ENCODE data around the gene SLC9A6.

The SLC9A6 gene

DNA sequence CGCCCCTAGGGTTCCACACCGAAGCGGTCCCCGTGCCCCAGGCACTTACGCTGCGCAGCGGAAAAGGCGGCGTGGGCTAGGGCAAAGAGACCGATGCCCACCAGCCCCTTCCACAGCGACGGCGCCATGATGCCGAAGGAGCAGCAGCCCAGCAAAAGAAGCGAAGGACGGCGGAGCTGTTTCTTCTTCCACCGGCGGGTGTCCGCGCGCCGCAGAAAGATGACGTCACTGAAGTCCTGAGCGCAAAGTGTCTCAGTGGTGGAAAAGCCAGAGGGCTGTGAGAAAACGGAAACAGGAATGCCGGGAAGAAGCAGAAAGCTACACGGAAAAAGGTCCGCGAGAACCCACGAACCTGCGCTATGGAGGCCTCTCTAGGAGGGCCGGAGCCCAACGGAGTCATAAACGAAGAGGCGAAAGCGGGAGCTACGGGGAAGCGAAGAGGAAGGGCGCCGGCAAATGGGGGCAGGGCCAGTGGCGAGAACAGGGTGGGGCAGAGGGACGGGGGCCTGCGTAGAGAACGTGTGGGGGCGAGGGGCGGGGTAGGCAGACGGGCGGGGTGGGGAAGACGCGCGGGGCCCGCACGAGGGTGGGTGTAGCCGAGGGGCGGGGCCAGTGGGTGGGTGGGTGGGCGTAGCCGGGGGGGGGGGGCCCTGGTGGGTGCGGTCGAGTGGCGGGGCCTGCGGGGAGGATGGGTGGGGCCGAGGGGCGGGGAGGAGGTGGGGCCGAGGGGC is 11.5 kb upstream of the SLC9A6 start, which contains the start of gene MMGT1 (continued):
- peak; percentile 13; the same call in 1 of the 2 replicates for TF ChIP-seq ZNF223 (tag by site-specific recombination; IDR thresholded peaks at IDR 0.05)
- TF ChIP-seq ZNF132 (tag by site-specific recombination; IDR thresholded peaks at IDR 0.05; ENCODE audit: borderline replicate concordance) = no peak
- TF ChIP-seq ZNF548 (tag by site-specific recombination; IDR thresholded peaks at IDR 0.05) = no peak
- no peak for TF ChIP-seq SCRT1 (tag by site-specific recombination; IDR thresholded peaks at IDR 0.05; ENCODE audit: borderline replicate concordance)
- no peak for TF ChIP-seq ZNF544 (tag by site-specific recombination; IDR thresholded peaks at IDR 0.05)
- no peak for TF ChIP-seq MZF1 (tag by site-specific recombination; IDR thresholded peaks at IDR 0.05; ENCODE audit: borderline replicate concordance)
- TF ChIP-seq, protein P1, sequence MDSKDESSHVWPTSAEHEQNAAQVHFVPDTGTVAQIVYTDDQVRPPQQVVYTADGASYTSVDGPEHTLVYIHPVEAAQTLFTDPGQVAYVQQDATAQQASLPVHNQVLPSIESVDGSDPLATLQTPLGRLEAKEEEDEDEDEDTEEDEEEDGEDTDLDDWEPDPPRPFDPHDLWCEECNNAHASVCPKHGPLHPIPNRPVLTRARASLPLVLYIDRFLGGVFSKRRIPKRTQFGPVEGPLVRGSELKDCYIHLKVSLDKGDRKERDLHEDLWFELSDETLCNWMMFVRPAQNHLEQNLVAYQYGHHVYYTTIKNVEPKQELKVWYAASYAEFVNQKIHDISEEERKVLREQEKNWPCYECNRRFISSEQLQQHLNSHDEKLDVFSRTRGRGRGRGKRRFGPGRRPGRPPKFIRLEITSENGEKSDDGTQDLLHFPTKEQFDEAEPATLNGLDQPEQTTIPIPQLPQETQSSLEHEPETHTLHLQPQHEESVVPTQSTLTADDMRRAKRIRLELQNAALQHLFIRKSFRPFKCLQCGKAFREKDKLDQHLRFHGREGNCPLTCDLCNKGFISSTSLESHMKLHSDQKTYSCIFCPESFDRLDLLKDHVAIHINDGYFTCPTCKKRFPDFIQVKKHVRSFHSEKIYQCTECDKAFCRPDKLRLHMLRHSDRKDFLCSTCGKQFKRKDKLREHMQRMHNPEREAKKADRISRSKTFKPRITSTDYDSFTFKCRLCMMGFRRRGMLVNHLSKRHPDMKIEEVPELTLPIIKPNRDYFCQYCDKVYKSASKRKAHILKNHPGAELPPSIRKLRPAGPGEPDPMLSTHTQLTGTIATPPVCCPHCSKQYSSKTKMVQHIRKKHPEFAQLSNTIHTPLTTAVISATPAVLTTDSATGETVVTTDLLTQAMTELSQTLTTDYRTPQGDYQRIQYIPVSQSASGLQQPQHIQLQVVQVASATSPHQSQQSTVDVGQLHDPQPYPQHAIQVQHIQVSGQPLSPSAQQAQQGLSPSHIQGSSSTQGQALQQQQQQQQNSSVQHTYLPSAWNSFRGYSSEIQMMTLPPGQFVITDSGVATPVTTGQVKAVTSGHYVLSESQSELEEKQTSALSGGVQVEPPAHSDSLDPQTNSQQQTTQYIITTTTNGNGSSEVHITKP (tag by site-specific recombination; IDR thresholded peaks at IDR 0.05) = no peak
- TF ChIP-seq, protein P2, sequence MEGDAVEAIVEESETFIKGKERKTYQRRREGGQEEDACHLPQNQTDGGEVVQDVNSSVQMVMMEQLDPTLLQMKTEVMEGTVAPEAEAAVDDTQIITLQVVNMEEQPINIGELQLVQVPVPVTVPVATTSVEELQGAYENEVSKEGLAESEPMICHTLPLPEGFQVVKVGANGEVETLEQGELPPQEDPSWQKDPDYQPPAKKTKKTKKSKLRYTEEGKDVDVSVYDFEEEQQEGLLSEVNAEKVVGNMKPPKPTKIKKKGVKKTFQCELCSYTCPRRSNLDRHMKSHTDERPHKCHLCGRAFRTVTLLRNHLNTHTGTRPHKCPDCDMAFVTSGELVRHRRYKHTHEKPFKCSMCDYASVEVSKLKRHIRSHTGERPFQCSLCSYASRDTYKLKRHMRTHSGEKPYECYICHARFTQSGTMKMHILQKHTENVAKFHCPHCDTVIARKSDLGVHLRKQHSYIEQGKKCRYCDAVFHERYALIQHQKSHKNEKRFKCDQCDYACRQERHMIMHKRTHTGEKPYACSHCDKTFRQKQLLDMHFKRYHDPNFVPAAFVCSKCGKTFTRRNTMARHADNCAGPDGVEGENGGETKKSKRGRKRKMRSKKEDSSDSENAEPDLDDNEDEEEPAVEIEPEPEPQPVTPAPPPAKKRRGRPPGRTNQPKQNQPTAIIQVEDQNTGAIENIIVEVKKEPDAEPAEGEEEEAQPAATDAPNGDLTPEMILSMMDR (tag by site-specific recombination; IDR thresholded peaks at IDR 0.05) = peak; percentile 69
- TF ChIP-seq BCL11B (tag by site-specific recombination; IDR thresholded peaks at IDR 0.05; ENCODE audit: low read depth) = no peak
- no peak for TF ChIP-seq ZNF530 (tag by site-specific recombination; IDR thresholded peaks at IDR 0.05; ENCODE audit: low read depth)
- peak; percentile 86 for TF ChIP-seq ZNF394 (tag by site-specific recombination; IDR thresholded peaks at IDR 0.05; ENCODE audit: borderline replicate concordance)
- 0 out of 2 replicates have a peak, but pooled peaks have one; percentile 4 for TF ChIP-seq PRDM1 (tag by site-specific recombination; IDR thresholded peaks at IDR 0.05)
- TF ChIP-seq, protein P3, sequence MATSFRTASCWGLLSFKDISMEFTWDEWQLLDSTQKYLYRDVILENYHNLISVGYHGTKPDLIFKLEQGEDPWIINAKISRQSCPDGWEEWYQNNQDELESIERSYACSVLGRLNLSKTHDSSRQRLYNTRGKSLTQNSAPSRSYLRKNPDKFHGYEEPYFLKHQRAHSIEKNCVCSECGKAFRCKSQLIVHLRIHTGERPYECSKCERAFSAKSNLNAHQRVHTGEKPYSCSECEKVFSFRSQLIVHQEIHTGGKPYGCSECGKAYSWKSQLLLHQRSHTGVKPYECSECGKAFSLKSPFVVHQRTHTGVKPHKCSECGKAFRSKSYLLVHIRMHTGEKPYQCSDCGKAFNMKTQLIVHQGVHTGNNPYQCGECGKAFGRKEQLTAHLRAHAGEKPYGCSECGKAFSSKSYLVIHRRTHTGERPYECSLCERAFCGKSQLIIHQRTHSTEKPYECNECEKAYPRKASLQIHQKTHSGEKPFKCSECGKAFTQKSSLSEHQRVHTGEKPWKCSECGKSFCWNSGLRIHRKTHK (tag by site-specific recombination; IDR thresholded peaks at IDR 0.05) = no peak
- TF ChIP-seq, protein P4, sequence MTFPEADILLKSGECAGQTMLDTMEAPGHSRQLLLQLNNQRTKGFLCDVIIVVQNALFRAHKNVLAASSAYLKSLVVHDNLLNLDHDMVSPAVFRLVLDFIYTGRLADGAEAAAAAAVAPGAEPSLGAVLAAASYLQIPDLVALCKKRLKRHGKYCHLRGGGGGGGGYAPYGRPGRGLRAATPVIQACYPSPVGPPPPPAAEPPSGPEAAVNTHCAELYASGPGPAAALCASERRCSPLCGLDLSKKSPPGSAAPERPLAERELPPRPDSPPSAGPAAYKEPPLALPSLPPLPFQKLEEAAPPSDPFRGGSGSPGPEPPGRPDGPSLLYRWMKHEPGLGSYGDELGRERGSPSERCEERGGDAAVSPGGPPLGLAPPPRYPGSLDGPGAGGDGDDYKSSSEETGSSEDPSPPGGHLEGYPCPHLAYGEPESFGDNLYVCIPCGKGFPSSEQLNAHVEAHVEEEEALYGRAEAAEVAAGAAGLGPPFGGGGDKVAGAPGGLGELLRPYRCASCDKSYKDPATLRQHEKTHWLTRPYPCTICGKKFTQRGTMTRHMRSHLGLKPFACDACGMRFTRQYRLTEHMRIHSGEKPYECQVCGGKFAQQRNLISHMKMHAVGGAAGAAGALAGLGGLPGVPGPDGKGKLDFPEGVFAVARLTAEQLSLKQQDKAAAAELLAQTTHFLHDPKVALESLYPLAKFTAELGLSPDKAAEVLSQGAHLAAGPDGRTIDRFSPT (tag by site-specific recombination; IDR thresholded peaks at IDR 0.05) = no peak; the same call in 1 of the 2 replicates
- TF ChIP-seq ZNF324 (tag by site-specific recombination; IDR thresholded peaks at IDR 0.05) = peak; percentile 81; the same call in 1 of the 2 replicates
- TF ChIP-seq ZNF664 (tag by site-specific recombination; IDR thresholded peaks at IDR 0.05) = no peak
- no peak for TF ChIP-seq ZNF112 (tag by site-specific recombination; IDR thresholded peaks at IDR 0.05)
- TF ChIP-seq ZNF404 (tag by site-specific recombination; IDR thresholded peaks at IDR 0.05) = no peak
- no peak for TF ChIP-seq ZNF658 (tag by site-specific recombination; IDR thresholded peaks at IDR 0.05)
- TF ChIP-seq SCRT2 (tag by site-specific recombination; IDR thresholded peaks at IDR 0.05) = no peak
- TF ChIP-seq, protein P5, sequence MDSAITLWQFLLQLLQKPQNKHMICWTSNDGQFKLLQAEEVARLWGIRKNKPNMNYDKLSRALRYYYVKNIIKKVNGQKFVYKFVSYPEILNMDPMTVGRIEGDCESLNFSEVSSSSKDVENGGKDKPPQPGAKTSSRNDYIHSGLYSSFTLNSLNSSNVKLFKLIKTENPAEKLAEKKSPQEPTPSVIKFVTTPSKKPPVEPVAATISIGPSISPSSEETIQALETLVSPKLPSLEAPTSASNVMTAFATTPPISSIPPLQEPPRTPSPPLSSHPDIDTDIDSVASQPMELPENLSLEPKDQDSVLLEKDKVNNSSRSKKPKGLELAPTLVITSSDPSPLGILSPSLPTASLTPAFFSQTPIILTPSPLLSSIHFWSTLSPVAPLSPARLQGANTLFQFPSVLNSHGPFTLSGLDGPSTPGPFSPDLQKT (IDR thresholded peaks at IDR 0.05; ENCODE audit: borderline replicate concordance, low read depth, low read length) = no peak
- peak; percentile 53; the same call in 1 of the 2 replicates for TF ChIP-seq ZIC2 (tag by site-specific recombination; IDR thresholded peaks at IDR 0.05)
- TF ChIP-seq ZNF391 (tag by site-specific recombination; IDR thresholded peaks at IDR 0.05; ENCODE audit: borderline replicate concordance, low read depth) = peak; percentile 41; the same call in 1 of the 2 replicates
- TF ChIP-seq ZNF510 (tag by site-specific recombination; IDR thresholded peaks at IDR 0.05; ENCODE audit: insufficient replicate concordance) = no peak
- TF ChIP-seq ZNF830 (tag by site-specific recombination; IDR thresholded peaks at IDR 0.05; ENCODE audit: low read depth) = no peak
- TF ChIP-seq ZNF341 (tag by site-specific recombination; IDR thresholded peaks at IDR 0.05; ENCODE audit: low read depth) = peak; percentile 89
- no peak for TF ChIP-seq ZNF169 (tag by site-specific recombination; IDR thresholded peaks at IDR 0.05)
- no peak for TF ChIP-seq ZNF707 (tag by site-specific recombination; IDR thresholded peaks at IDR 0.05)
- no peak for TF ChIP-seq ZNF654 (tag by site-specific recombination; IDR thresholded peaks at IDR 0.05; ENCODE audit: low read depth)
- TF ChIP-seq ZNF174 (tag by site-specific recombination; IDR thresholded peaks at IDR 0.05) = no peak
